ENCODE results near the gene KSR1.

Gene KSR1

DNA sequence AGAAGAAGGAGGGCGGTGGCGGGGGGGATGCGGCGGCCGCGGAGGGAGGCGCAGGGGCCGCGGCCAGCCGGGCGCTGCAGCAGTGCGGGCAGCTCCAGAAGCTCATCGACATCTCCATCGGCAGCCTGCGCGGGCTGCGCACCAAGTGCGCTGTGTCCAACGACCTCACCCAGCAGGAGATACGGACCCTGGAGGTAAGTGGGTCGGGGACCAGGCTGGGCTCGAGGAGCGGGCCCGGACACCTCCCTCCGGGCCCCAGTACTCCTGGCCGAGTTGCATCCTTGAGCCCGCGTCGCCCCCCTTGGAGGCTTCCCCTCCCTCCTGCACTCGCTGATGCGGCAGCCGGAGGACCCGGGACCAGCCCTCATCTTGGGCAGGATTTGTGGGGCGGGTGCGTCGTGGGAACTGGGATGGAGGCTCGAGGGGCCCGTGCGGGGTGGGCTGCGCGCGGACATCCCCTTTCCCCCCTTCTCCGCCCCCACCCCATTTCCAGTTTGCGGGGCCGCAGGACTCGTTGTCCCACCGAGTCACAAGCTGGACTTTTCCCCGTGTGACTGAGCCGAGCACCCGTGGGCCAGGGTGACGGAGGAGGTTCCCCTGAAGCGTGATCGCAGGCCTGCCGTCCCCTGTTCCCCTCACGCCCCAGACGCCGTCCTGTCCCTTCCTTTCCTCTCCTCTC lies 572 bp downstream of the KSR1 start:
- TF ChIP-seq, protein P1, sequence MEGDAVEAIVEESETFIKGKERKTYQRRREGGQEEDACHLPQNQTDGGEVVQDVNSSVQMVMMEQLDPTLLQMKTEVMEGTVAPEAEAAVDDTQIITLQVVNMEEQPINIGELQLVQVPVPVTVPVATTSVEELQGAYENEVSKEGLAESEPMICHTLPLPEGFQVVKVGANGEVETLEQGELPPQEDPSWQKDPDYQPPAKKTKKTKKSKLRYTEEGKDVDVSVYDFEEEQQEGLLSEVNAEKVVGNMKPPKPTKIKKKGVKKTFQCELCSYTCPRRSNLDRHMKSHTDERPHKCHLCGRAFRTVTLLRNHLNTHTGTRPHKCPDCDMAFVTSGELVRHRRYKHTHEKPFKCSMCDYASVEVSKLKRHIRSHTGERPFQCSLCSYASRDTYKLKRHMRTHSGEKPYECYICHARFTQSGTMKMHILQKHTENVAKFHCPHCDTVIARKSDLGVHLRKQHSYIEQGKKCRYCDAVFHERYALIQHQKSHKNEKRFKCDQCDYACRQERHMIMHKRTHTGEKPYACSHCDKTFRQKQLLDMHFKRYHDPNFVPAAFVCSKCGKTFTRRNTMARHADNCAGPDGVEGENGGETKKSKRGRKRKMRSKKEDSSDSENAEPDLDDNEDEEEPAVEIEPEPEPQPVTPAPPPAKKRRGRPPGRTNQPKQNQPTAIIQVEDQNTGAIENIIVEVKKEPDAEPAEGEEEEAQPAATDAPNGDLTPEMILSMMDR (conservative IDR thresholded peaks at IDR 0.05; ENCODE audit: low read depth, low read length): no peak
- H3K4me3 ChIP-seq (ENCODE audit: low read length): peak overlapping the region; percentile 61
- DNase-seq (ENCODE audit: low read depth): no peak

DNA sequence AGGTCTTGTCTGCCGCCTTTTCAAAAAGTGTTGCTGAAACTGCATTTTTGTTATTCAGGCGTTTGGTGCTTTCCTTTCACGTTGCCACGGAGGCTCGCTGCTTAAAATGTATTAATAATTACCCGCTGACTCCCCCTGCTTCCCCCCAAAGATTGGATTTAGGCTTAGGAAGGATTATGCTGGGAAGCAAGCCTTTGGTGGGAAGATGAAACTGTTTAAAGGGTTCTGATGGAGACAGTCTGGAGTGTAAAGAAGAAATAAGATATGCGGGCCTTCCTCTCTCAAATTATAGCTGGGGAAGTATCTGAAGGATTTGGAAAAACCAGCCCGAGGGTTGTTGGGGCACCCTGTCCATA lies 1.1 kb downstream of the KSR1 start:
- TF ChIP-seq, protein P1 (conservative IDR thresholded peaks at IDR 0.05; ENCODE audit: low read depth, low read length): no peak
- no peak for DNase-seq (ENCODE audit: low read depth)
- H3K4me3 ChIP-seq (ENCODE audit: low read length): peak overlapping the region; percentile 61

DNA sequence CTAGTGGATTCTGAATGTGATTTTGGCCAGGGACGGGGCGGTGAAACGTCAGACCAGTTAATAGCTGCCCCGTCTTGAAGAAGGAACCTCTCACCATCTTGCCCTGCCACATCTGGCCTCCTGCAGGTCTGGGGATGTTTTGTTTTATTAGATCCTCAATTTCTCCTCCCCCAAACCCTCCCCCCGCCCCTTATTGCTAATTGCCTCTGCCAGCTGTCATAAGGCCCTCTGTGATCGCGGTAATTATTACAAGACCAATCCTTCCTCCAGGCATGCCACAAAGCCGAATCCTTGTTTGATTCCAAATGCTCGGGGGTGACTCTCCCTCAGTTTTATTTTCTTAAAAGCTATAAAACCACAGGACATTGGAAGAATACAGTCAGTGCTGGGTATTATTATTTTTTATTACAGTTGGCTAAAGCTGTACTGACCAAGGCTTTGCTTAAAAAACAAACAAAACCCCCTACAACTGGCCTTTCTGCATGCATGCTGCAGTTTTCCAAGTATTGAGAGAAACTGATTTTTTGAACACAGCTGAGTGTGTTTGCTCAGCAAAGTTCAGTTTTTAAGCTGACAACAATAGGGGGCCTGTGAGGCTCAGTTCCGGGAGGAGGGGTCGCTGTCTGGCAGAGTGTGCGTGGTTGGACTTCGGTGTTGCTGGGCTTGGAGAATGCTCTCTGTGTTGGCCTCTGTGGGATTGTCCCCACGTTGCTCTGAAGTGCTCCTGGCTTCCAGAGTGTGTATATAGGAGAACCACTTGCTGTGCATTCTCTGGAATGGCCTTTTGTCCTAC lies 1.7 kb downstream of the KSR1 start:
- no peak for DNase-seq (ENCODE audit: low read depth)
- H3K4me3 ChIP-seq (ENCODE audit: low read length): peak overlapping the region; percentile 61
- TF ChIP-seq, protein P1 (conservative IDR thresholded peaks at IDR 0.05; ENCODE audit: low read depth, low read length): no peak

DNA sequence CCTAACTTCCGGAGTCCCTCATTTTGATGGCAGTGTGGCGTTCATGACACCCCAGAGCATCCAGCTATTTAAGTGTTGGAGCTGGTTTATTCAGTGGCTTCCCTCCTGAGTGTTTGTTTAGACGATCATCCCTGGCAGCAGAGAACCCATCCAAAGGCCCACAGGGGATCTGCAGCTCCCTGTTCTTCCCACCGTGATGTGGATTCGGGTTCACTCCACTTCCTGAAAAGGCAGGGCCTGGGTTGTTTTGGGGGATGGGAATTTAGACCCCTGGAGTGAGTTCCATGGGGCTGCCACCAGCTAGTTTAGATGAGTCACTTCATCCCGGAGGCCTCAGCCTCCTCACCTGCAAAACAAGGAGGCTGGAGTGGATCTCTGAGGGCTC lies 2.3 kb downstream of the KSR1 start:
- TF ChIP-seq, protein P1 (conservative IDR thresholded peaks at IDR 0.05; ENCODE audit: low read depth, low read length): no peak
- DNase-seq (ENCODE audit: low read depth): no peak
- H3K4me3 ChIP-seq (ENCODE audit: low read length): no peak overlapping the region

DNA sequence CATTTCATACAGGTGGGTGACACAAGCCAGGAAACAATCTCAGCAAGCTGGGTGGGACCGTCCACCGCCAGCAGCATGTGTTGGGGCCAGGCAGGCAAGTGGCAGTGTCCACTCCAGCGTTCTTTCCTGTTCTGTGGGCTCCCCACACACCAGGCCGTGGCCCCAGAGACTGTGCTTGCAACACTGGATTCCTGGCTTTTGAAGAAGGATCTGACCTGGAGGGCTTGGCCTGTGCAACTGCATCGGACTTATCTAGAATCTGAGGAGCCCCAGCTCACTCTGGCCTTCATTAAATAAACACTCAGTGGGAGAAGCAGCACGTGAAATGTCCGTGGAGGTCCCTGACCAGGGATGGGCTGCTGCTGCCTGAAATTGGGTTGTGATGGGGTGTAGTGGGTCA lies 3.2 kb downstream of the KSR1 start:
- TF ChIP-seq, protein P1 (conservative IDR thresholded peaks at IDR 0.05; ENCODE audit: low read depth, low read length): no peak
- H3K4me3 ChIP-seq (ENCODE audit: low read length): no peak overlapping the region
- no peak for DNase-seq (ENCODE audit: low read depth)

DNA sequence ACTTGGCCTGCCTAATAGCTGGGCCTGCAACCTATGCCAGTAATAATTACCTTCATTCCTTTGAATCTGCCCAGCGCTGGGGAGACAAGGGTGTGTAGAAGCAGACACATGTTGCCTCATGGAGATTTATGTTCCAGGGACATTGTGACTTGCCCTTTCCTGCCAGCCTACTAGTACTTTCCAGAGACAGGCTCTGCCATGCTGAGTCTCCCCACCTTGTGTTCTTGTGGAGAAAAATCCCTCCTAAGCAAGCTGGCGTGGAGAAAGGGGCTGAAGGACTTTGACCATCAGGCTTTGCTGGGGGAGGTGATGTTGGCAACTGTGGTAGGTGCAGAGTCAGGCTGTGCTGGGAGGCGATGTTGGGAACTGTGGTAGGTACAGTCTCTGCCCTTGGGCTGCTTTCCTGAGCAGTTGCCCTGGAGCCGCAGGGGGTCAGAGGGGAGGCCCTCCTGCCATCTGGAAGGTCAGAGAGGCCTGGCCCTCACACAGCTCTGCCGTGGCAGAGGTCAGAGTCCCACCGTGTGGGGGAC lies 4.0 kb downstream of the KSR1 start:
- DNase-seq (ENCODE audit: low read depth): no peak
- no peak overlapping the region for H3K4me3 ChIP-seq (ENCODE audit: low read length)
- TF ChIP-seq, protein P1 (conservative IDR thresholded peaks at IDR 0.05; ENCODE audit: low read depth, low read length): no peak

All from retinal pigment epithelial cell (primary cell).